GM12891 (cell line): ENCODE measurements around the gene PDGFD.

Experiments used
- PAX5 ChIP-seq: IDR thresholded peaks from 2 replicates; pipeline ENCODE4 v1.6.1; 2011; ENCODE audit warnings: low read length, moderate library complexity, mild to moderate bottlenecking; ENCODE audit not compliant: insufficient read depth, severe bottlenecking
- POLR2A ChIP-seq: IDR thresholded peaks from 2 replicates; pipeline ENCODE4 v1.6.1; 2011; ENCODE audit warnings: low read depth, low read length, control low read depth
- POLR2AphosphoS5 ChIP-seq: IDR thresholded peaks from 2 replicates; pipeline ENCODE4 v1.6.1; 2011; ENCODE audit warnings: low read depth, low read length, control low read depth
- POU2F2 ChIP-seq: IDR thresholded peaks from 2 replicates; pipeline ENCODE4 v1.6.1; 2011; ENCODE audit warnings: low read depth, mild to moderate bottlenecking, control low read depth, low read length, moderate library complexity
- SPI1 ChIP-seq: IDR thresholded peaks from 2 replicates; pipeline ENCODE4 v1.6.1; 2011; ENCODE audit warnings: low read depth, low read length, control low read depth
- TAF1 ChIP-seq: IDR thresholded peaks from 2 replicates; pipeline ENCODE4 v1.6.1; 2011; ENCODE audit warnings: low read depth, low read length, control low read depth

- no peak for TF ChIP-seq POLR2A
- no peak for TF ChIP-seq POLR2AphosphoS5
- TF ChIP-seq TAF1 = no peak
- no peak for TF ChIP-seq SPI1
- TF ChIP-seq PAX5 = no peak
- no peak for TF ChIP-seq POU2F2
These were observed 169.4 kb downstream of the PDGFD start for GRCh38 chr11:103994518-103994917.
